Mesenchymal stem cell (in vitro differentiated cells and primary cell): ENCODE data around the gene TSN.
"Not testable (repeated sequence)": the region's sequence is repeated elsewhere in the genome, so short reads cannot be mapped to it uniquely, and the experiment has no call there.

Source experiments
- DNase-seq: peaks from one replicate; pipeline ENCODE4 v3.0.0-alpha.2; 2013
- H2AFZ ChIP-seq: one replicate; pipeline ENCODE4 v1.6.1; 2013; ENCODE audit warnings: low read depth, mild to moderate bottlenecking, control low read depth, inconsistent platforms, low read length, moderate library complexity
- H2AK5ac ChIP-seq: 2 replicates; pipeline ENCODE4 v1.6.1; 2013; ENCODE audit warnings: low read length, moderate library complexity, mild to moderate bottlenecking, inconsistent platforms; ENCODE audit not compliant: severe bottlenecking
- H2BK120ac ChIP-seq: one replicate; pipeline ENCODE4 v1.6.1; 2013; ENCODE audit warnings: low read depth, mild to moderate bottlenecking, inconsistent platforms, low read length, moderate library complexity
- H2BK12ac ChIP-seq, 2 experiments: one replicate each; pipeline ENCODE4 v1.6.1; 2013; ENCODE audit warnings: inconsistent platforms in 2 of 2, low read length in 2 of 2, mild to moderate bottlenecking in 2 of 2, moderate library complexity in 2 of 2, control low read depth in 1 of 2
- H2BK15ac ChIP-seq: one replicate; pipeline ENCODE4 v1.6.1; 2013; ENCODE audit warnings: mild to moderate bottlenecking, low read depth, inconsistent platforms; ENCODE audit not compliant: poor library complexity, severe bottlenecking
- H2BK5ac ChIP-seq: 2 replicates; pipeline ENCODE4 v1.6.1; 2013; ENCODE audit warnings: low read depth, mild to moderate bottlenecking, low read length, control low read depth, inconsistent platforms; ENCODE audit not compliant: poor library complexity, severe bottlenecking
- H3K14ac ChIP-seq, 2 experiments: one replicate each; pipeline ENCODE4 v1.6.1; 2013; ENCODE audit warnings: inconsistent platforms in 2 of 2, low read length in 2 of 2, control low read depth in 1 of 2, mild to moderate bottlenecking in 1 of 2, moderate library complexity in 1 of 2
- H3K18ac ChIP-seq, 2 experiments: one replicate each; pipeline ENCODE4 v1.6.1; 2013; ENCODE audit warnings: inconsistent platforms in 2 of 2, low read length in 2 of 2, control low read depth in 1 of 2, low read depth in 1 of 2, mild to moderate bottlenecking in 1 of 2
- H3K23ac ChIP-seq, 2 experiments: one replicate each; pipeline ENCODE4 v1.6.1; 2013; ENCODE audit warnings: inconsistent platforms in 2 of 2, low read length in 2 of 2, mild to moderate bottlenecking in 2 of 2, moderate library complexity in 2 of 2, control low read depth in 1 of 2
- H3K27ac ChIP-seq: 2 replicates; pipeline ENCODE4 v1.5.1; 2013; ENCODE audit warnings: mild to moderate bottlenecking, moderate library complexity, low read length, control low read depth, inconsistent platforms; ENCODE audit not compliant: poor library complexity, severe bottlenecking
- H3K27me3 ChIP-seq, 2 experiments: 2 replicates each; pipeline versions ENCODE4 v1.6.1 to v1.7.0; 2013; ENCODE audit warnings: low read length in 2 of 2, mild to moderate bottlenecking in 2 of 2, moderate library complexity in 2 of 2, control low read depth in 1 of 2, inconsistent platforms in 1 of 2; ENCODE audit not compliant: control insufficient read depth in 1 of 2, insufficient read depth in 1 of 2
- H3K36me3 ChIP-seq, 2 experiments: 2 replicates each; pipeline versions ENCODE4 v1.6.1 to v1.7.0; 2013; ENCODE audit warnings: low read length in 2 of 2, control low read depth in 1 of 2, inconsistent platforms in 1 of 2, low read depth in 1 of 2, mild to moderate bottlenecking in 1 of 2; ENCODE audit not compliant: insufficient read depth in 2 of 2, control insufficient read depth in 1 of 2
- H3K4ac ChIP-seq, 2 experiments: one replicate each; pipeline ENCODE4 v1.6.1; 2013; ENCODE audit warnings: inconsistent platforms in 2 of 2, low read length in 2 of 2, mild to moderate bottlenecking in 2 of 2, moderate library complexity in 2 of 2, control low read depth in 1 of 2, low read depth in 1 of 2
- H3K4me1 ChIP-seq: 2 replicates; pipeline ENCODE4 v1.6.1; 2013; ENCODE audit warnings: low read depth, low read length, control low read depth; ENCODE audit not compliant: control insufficient read depth, insufficient read depth
- H3K4me2 ChIP-seq: 2 replicates; pipeline ENCODE4 v1.6.1; 2013; ENCODE audit warnings: low read length, mild to moderate bottlenecking, inconsistent platforms; ENCODE audit not compliant: poor library complexity, severe bottlenecking
- H3K4me3 ChIP-seq, 2 experiments: 2 replicates each; pipeline versions ENCODE4 v1.5.1 to v1.7.0; 2013; ENCODE audit warnings: low read length in 2 of 2, mild to moderate bottlenecking in 2 of 2, control low read depth in 1 of 2, low read depth in 1 of 2; ENCODE audit not compliant: insufficient read depth in 1 of 2
- H3K79me1 ChIP-seq: replicated peaks from 2 replicates; pipeline ENCODE4 v1.6.1; 2013; ENCODE audit warnings: mild to moderate bottlenecking, control low read depth, low read length, inconsistent platforms; ENCODE audit not compliant: poor library complexity, severe bottlenecking
- H3K9ac ChIP-seq: 2 replicates; pipeline ENCODE4 v1.7.0; 2013; ENCODE audit warnings: mild to moderate bottlenecking, low read length, moderate library complexity
- H3K9me3 ChIP-seq: 2 replicates; pipeline ENCODE4 v1.7.0; 2013; ENCODE audit warnings: mild to moderate bottlenecking, low read length; ENCODE audit not compliant: control insufficient read depth
- H4K8ac ChIP-seq: one replicate; pipeline ENCODE4 v1.6.1; 2013; ENCODE audit warnings: inconsistent platforms, mild to moderate bottlenecking, low read length, moderate library complexity
- H4K91ac ChIP-seq: one replicate; pipeline ENCODE4 v1.6.1; 2013; ENCODE audit warnings: mild to moderate bottlenecking, low read length, inconsistent platforms
- WGBS: methylation state at CpG from one replicate; pipeline ENCODE4 v1.1.7; 2013; ENCODE audit warnings: mixed read lengths; 5-methylcytosine and 5-hydroxymethylcytosine counted together

Gene TSN

GRCh38 chr2:121727332-121727731 is 28.1 kb upstream of the TSN start:
- Histone ChIP-seq H3K4me1 (peaks cover 3% of the 10 kb centered on the region), H2AFZ (no peak overlapping the region), H3K14ac (no peak overlapping the region), H3K27ac (no peak overlapping the region), H3K79me1 (peaks cover 10% of the 10 kb centered on the region), H4K91ac (no peak overlapping the region), H3K9ac (no peak overlapping the region), H3K27me3 (no peaks in the 10 kb centered on the region), H2AK5ac (no peak overlapping the region), H2BK5ac (no peak overlapping the region), H4K8ac (no peak overlapping the region), H3K18ac (no peak overlapping the region), H3K23ac (no peak overlapping the region), H3K4ac (no peak overlapping the region), H2BK15ac (no peak overlapping the region), H3K36me3 (peaks cover 24 to 66% of the 10 kb centered on the region in 2 experiments), H3K4me2 (no peak overlapping the region), H3K9me3 (no peaks in the 10 kb centered on the region), H2BK120ac (no peak overlapping the region), H2BK12ac (no peak overlapping the region), H3K4me3 (no peak overlapping the region)
- DNase-seq = no peak
- WGBS = 100% methylated on average over 2 of the region's 2 CpGs

DNA sequence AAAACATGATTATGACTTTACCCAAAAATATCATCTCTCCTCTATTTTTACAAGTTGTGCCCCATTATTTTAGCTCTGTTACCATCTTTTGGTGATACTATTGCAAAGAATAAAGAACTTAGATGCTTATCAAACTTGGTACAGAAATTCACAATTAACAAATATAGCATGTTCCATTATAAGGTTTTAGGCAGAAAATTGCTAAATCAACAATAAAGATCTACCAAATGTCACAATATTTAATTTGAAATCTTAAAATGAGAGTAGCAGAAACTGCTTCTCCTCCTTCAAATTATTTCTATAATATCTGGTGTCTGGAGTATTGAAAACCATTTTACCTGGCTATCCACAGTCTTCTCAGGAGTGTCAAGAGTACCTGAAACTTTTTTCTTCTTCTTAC is 27.5 kb upstream of the TSN start:
- Histone ChIP-seq H3K14ac (no peak overlapping the region), H2BK15ac (no peak overlapping the region), H3K27me3 (no peaks in the 10 kb centered on the region), H3K9me3 (no peaks in the 10 kb centered on the region), H2AK5ac (no peak overlapping the region), H3K4me3 (no peak overlapping the region), H2BK12ac (no peak overlapping the region), H3K4me2 (no peak overlapping the region), H3K18ac (no peak overlapping the region), H3K4ac (no peak overlapping the region), H3K4me1 (peaks cover 3% of the 10 kb centered on the region), H2BK120ac (no peak overlapping the region), H4K8ac (no peak overlapping the region), H3K36me3 (peaks cover 29 to 71% of the 10 kb centered on the region in 2 experiments), H2AFZ (no peak overlapping the region), H3K27ac (no peak overlapping the region), H3K79me1 (peaks cover 10% of the 10 kb centered on the region), H3K23ac (no peak overlapping the region), H3K9ac (no peak overlapping the region), H2BK5ac (no peak overlapping the region), H4K91ac (no peak overlapping the region)
- no peak for DNase-seq

DNA sequence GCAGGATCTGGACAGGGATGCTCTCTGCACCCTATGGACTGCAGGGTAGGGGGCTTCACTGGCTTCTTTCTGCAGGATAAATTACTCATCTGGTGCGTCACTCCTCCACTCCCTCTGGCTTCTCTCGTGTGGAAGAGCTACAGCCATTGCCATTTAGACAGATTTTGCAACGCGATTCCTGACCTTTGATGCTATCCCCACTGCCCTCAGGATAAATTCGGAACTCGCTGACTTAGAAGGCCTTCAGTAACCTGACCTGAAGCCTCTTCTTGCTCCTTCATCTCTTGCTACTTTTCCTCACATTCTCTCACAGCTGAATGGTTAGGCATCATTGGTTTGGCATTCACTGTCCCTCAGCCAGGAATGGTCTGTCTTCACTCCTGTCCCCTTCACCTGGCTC is 24.1 kb upstream of the TSN start:
- Histone ChIP-seq H3K4me1 (peaks cover 1% of the 10 kb centered on the region), H2BK120ac (no peak overlapping the region), H2BK12ac (no peak overlapping the region), H3K23ac (no peak overlapping the region), H3K4me3 (no peak overlapping the region), H2AFZ (no peak overlapping the region), H2AK5ac (no peak overlapping the region), H3K4ac (no peak overlapping the region), H3K4me2 (no peak overlapping the region), H3K9ac (no peak overlapping the region), H2BK15ac (no peak overlapping the region), H3K14ac (no peak overlapping the region), H3K27me3 (no peaks in the 10 kb centered on the region), H4K91ac (no peak overlapping the region), H3K18ac (no peak overlapping the region), H3K36me3 (peaks cover 35 to 79% of the 10 kb centered on the region in 2 experiments), H4K8ac (no peak overlapping the region), H2BK5ac (no peak overlapping the region), H3K27ac (no peak overlapping the region), H3K9me3 (no peaks in the 10 kb centered on the region), H3K79me1 (peaks cover 13% of the 10 kb centered on the region)
- DNase-seq = no peak
- 96% methylated on average over 6 of the region's 6 CpGs for WGBS

DNA sequence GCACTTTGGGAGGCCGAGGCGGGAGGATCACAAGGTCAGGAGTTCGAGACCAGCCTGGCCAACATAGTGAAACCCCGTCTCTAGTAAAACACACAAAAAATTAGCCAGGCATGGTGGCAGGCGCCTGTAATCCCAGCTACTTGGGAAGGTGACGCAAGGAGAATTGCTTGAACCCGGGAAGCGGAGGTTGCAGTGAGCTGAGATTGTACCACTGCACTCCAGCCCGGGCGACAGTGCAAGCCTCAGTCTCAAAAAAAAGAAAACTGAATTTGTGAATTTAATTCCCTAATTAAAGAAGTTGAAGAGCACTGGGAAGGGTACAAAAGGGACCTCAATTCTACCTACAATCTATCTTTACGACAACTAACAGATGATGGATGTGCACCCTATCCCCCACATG is 20.9 kb upstream of the TSN start:
- H3K23ac ChIP-seq, H2BK15ac ChIP-seq, H2BK5ac ChIP-seq, H2BK120ac ChIP-seq, H3K14ac ChIP-seq, H4K8ac ChIP-seq, H3K9me3 ChIP-seq, H3K18ac ChIP-seq, H3K4me3 ChIP-seq, DNase-seq, H3K27me3 ChIP-seq, H3K4me2 ChIP-seq, H2AFZ ChIP-seq, H3K4me1 ChIP-seq, H4K91ac ChIP-seq, H2BK12ac ChIP-seq, H3K27ac ChIP-seq, H2AK5ac ChIP-seq, H3K4ac ChIP-seq: not testable (repeated sequence)
- peaks cover 11% of the 10 kb centered on the region for H3K79me1 ChIP-seq
- 97% methylated on average over 8 of the region's 11 CpGs for WGBS
- peaks cover 31 to 49% of the 10 kb centered on the region in 2 experiments for H3K36me3 ChIP-seq
- peak overlapping the region; percentile 94 for H3K9ac ChIP-seq
